NCI-H2196 (cell line): ENCODE measurements around the gene TECPR2.

Experiments used
- DNase-seq: peaks from one replicate; lab custom pipeline; 2025; ENCODE audit not compliant: unreplicated experiment; lab: John Stamatoyannopoulos, UW

Gene TECPR2

GRCh38 chr14:102464006-102464405, 101.3 kb downstream of the TECPR2 start:
- no peak for DNase-seq

GRCh38 chr14:102464846-102465341, 102.2 kb downstream of the TECPR2 start:
- DNase-seq, result no peak

GRCh38 chr14:102469261-102469660, 106.5 kb downstream of the TECPR2 start:
- DNase-seq, result no peak

- no peak for DNase-seq
These were observed 109.4 kb downstream of the TECPR2 start for GRCh38 chr14:102471921-102472790.

GRCh38 chr14:102472791-102473150, 110.0 kb downstream of the TECPR2 start:
- DNase-seq, result no peak

- no peak for DNase-seq
These were observed 110.8 kb downstream of the TECPR2 start for GRCh38 chr14:102473559-102473958.

- DNase-seq, result peak; percentile 35
These were observed 112.2 kb downstream of the TECPR2 start for GRCh38 chr14:102474934-102475333.

- no peak for DNase-seq
These were observed 116.4 kb downstream of the TECPR2 start for GRCh38 chr14:102479107-102479506.

GRCh38 chr14:102479777-102480176, 117.0 kb downstream of the TECPR2 start:
- DNase-seq, result peak; percentile 52

- DNase-seq, result no peak
These were observed 118.6 kb downstream of the TECPR2 start for GRCh38 chr14:102481371-102481770.

- DNase-seq, result peak; percentile 1
These were observed 119.1 kb downstream of the TECPR2 start for GRCh38 chr14:102481791-102482238.

GRCh38 chr14:102484316-102484715, 121.6 kb downstream of the TECPR2 start:
- no peak for DNase-seq

- no peak for DNase-seq
These were observed 123.2 kb downstream of the TECPR2 start for GRCh38 chr14:102485693-102486512.

- no peak for DNase-seq
These were observed 123.9 kb downstream of the TECPR2 start for GRCh38 chr14:102486513-102487203.

- DNase-seq, result no peak
These were observed 124.5 kb downstream of the TECPR2 start for GRCh38 chr14:102487204-102487577.

- DNase-seq, result no peak
These were observed 127.7 kb downstream of the TECPR2 start for GRCh38 chr14:102490456-102490855.

- DNase-seq, result no peak
These were observed 128.6 kb downstream of the TECPR2 start for GRCh38 chr14:102491366-102491765.

GRCh38 chr14:102491786-102492530, 129.2 kb downstream of the TECPR2 start:
- no peak for DNase-seq

GRCh38 chr14:102492531-102492910, 129.8 kb downstream of the TECPR2 start:
- DNase-seq, result no peak

GRCh38 chr14:102493096-102493495, 130.4 kb downstream of the TECPR2 start:
- no peak for DNase-seq

GRCh38 chr14:102493585-102493984, 130.8 kb downstream of the TECPR2 start:
- DNase-seq, result no peak
